AG09319 (cell line): ENCODE measurements around the gene PPP1R15B.

Experiments used
- DNase-seq: peaks from one replicate; pipeline ENCODE4 v3.0.0-alpha.2; 2010; ENCODE audit warnings: low read depth; ENCODE audit errors: extremely low read depth
- CTCF ChIP-seq: IDR thresholded peaks from 2 replicates; pipeline ENCODE4 v1.5.1; 2011; ENCODE audit warnings: low read depth, mild to moderate bottlenecking, inconsistent platforms, low read length, moderate library complexity

The PPP1R15B gene

GRCh38 chr1:204360314-204360713 is 51.3 kb downstream of the PPP1R15B start:
- TF ChIP-seq CTCF = no peak
- DNase-seq = no peak

GRCh38 chr1:204359474-204360255 is 52.0 kb downstream of the PPP1R15B start, which contains the start of gene PLEKHA6:
Gene PLEKHA6, minus strand, starts transcription at chr1:204359929. Its CDS starts 86,202 bp downstream, at chr1:204273727.
- peak; percentile 10 for DNase-seq
- peak; percentile 49 for TF ChIP-seq CTCF

- no peak for TF ChIP-seq CTCF
- no peak for DNase-seq
These were observed 52.5 kb downstream of the PPP1R15B start for GRCh38 chr1:204359131-204359473.

GRCh38 chr1:204358605-204359004 is 53.0 kb downstream of the PPP1R15B start:
- DNase-seq = no peak
- no peak for TF ChIP-seq CTCF

- TF ChIP-seq CTCF = no peak
- DNase-seq = no peak
These were observed 53.8 kb downstream of the PPP1R15B start for GRCh38 chr1:204357551-204358490.

GRCh38 chr1:204356997-204357396 is 54.6 kb downstream of the PPP1R15B start:
- no peak for TF ChIP-seq CTCF

GRCh38 chr1:204355913-204356312 is 55.7 kb downstream of the PPP1R15B start:
- no peak for DNase-seq
- TF ChIP-seq CTCF = no peak

More at GRCh38 chr1:204356997-204357396, 54.6 kb downstream of the PPP1R15B start:
- no peak for DNase-seq
